A549 (cell line): ENCODE results near the gene EML1. TPM values are rescaled to one million over a fixed set of nuclear protein-coding genes. Genes with fewer than 3 reads are reported as not detected.

Source experiments
- ATAC-seq, 2 experiments: fragments of 200-7000 bp in 1 of 2; fragments of >200 bp in 1 of 2; cut with Nextera tagmentation in 1 of 2; cut with Tn5 transposase in 1 of 2; 3 replicates each; pipeline versions ENCODE4 v1.8.0 to v1.9.1; 2018 to 2020; ENCODE audit warnings: mild to moderate bottlenecking in 1 of 2, moderate library complexity in 1 of 2
- CTCF ChIA-PET: fragments of 300-600 bp; sonication (Branson Sonifier 250); formaldehyde crosslinking; extraction: SDS; loops from one replicate; lab custom pipeline; 2021; ENCODE audit warnings: antibody characterized with exemption, inconsistent platforms; lab: Yijun Ruan, JAX
- POLR2A ChIA-PET: fragments of 350-600 bp; formaldehyde crosslinking; extraction: SDS; loops from one replicate; lab custom pipeline; 2021; ENCODE audit warnings: antibody characterized with exemption, inconsistent platforms; lab: Yijun Ruan, JAX
- DNase-seq, 2 experiments: peaks; one replicate each; pipeline versions ENCODE4 v3.0.0 to v3.0.0-alpha.2; 2011 to 2016; ENCODE audit warnings: low read depth in 1 of 2, low spot score in 1 of 2
- FAIRE-seq: peaks from 2 replicates; lab custom pipeline; 2011; peaks lifted over from hg19 to GRCh38; lab: Jason Lieb, UNC
- H3K27ac ChIP-seq, 2 experiments: fragments of >200 bp; sonication (Bioruptor Twin); formaldehyde crosslinking; 3 replicates each; pipeline ENCODE4 v1.5.1; 2016 to 2017
- H3K4me1 ChIP-seq: fragments of >200 bp; sonication (Bioruptor Twin); formaldehyde crosslinking; 3 replicates; pipeline ENCODE4 v1.6.1; 2016
- H3K4me2 ChIP-seq: fragments of >200 bp; sonication (Bioruptor Twin); formaldehyde crosslinking; 3 replicates; pipeline ENCODE4 v1.6.1; 2016
- H3K4me3 ChIP-seq: fragments of >200 bp; sonication (Bioruptor Twin); formaldehyde crosslinking; 3 replicates; pipeline ENCODE4 v1.5.1; 2016
- H3K9me3 ChIP-seq: fragments of >200 bp; sonication (Bioruptor Twin); formaldehyde crosslinking; 3 replicates; pipeline ENCODE4 v1.6.1; 2016
- BHLHE40 ChIP-seq: IDR thresholded peaks from 2 replicates; pipeline ENCODE4 v1.6.1; 2012; ENCODE audit warnings: low read depth, low read length, inconsistent platforms
- CEBPB ChIP-seq, 2 experiments: fragments of >200 bp in 1 of 2; sonication (Bioruptor Twin) in 1 of 2; formaldehyde crosslinking in 1 of 2; IDR thresholded peaks; 2 replicates each; pipeline ENCODE4 v1.6.1; 2012 to 2016
- FOXS1 ChIP-seq: fragments of 250-450 bp; sonication (Bioruptor Pico); IDR thresholded peaks from 2 replicates; pipeline ENCODE4 v1.5.0; 2020; ENCODE audit warnings: mild to moderate bottlenecking, moderate library complexity
- GATA3 ChIP-seq: IDR thresholded peaks from 2 replicates; pipeline ENCODE4 v1.6.1; 2012; ENCODE audit warnings: borderline replicate concordance
- JUN ChIP-seq, 2 experiments: fragments of >200 bp; sonication (Bioruptor Twin); formaldehyde crosslinking; IDR thresholded peaks; 2 replicates in 1 of 2; 3 replicates in 1 of 2; pipeline ENCODE4 v1.6.1; 2016 to 2017
- KDM5A ChIP-seq: fragments of 200-600 bp; sonication (generic); IDR thresholded peaks from 2 replicates; pipeline ENCODE4 v1.6.1; 2016; ENCODE audit warnings: antibody characterized with exemption, mild to moderate bottlenecking
- MAFK ChIP-seq: fragments of 450-650 bp; IDR thresholded peaks from 2 replicates; pipeline ENCODE4 v1.6.1; 2014; ENCODE audit not compliant: partially characterized antibody
- MYC ChIP-seq: IDR thresholded peaks from 2 replicates; pipeline ENCODE4 v1.6.1; 2012; ENCODE audit warnings: mild to moderate bottlenecking, inconsistent platforms, low read length, improper control_type of control experiment, borderline replicate concordance
- NR3C1 ChIP-seq: fragments of >200 bp; sonication (Bioruptor Twin); formaldehyde crosslinking; IDR thresholded peaks from 3 replicates; pipeline ENCODE4 v1.6.1; 2017
- RARB ChIP-seq: fragments of 250-450 bp; sonication (Bioruptor Pico); IDR thresholded peaks from 2 replicates; pipeline ENCODE4 v1.8.0; 2021; ENCODE audit warnings: mild to moderate bottlenecking, moderate library complexity
- RFX5 ChIP-seq: fragments of 450-650 bp; IDR thresholded peaks from 2 replicates; pipeline ENCODE4 v1.7.1; 2014; ENCODE audit warnings: antibody characterized with exemption, mild to moderate bottlenecking, moderate library complexity
- TP53 ChIP-seq: fragments of 250-450 bp; sonication (Bioruptor Pico); IDR thresholded peaks from 2 replicates; pipeline ENCODE4 v1.5.0; 2021; ENCODE audit warnings: mild to moderate bottlenecking, moderate library complexity
- ZNF302 ChIP-seq: fragments of 250-450 bp; sonication (Bioruptor Pico); IDR thresholded peaks from 2 replicates; pipeline ENCODE4 v1.9.0; 2021; ENCODE audit warnings: inconsistent platforms, mild to moderate bottlenecking, moderate library complexity
- WGBS: methylation state at CpG from one replicate; pipeline ENCODE4 v1.1.6; 2017; ENCODE audit errors: missing lambda C conversion rate; 5-methylcytosine and 5-hydroxymethylcytosine counted together
- polyA plus RNA-seq, 4 experiments: library from polyadenylated mRNA; depleted of rRNA in 3 of 4; stranded (reverse); fragments of >200 nt; fragmentation: RNase III in 1 of 4; extraction: RNeasy Plus Mini Kit Qiagen cat#74134 plus additional on column Dnase treatment in 1 of 4; gene quantifications; 2 replicates in 3 of 4; 3 replicates in 1 of 4; pipeline ENCODE4 v1.2.3, GENCODE V29; 2011 to 2017
- TF ChIP-seq, protein P1 (sequence below): fragments of 250-450 bp; sonication (Bioruptor Pico); IDR thresholded peaks from 2 replicates; pipeline ENCODE4 v1.5.0; 2021; ENCODE audit warnings: mild to moderate bottlenecking, moderate library complexity, borderline replicate concordance
- TF ChIP-seq, protein P2 (sequence below): fragments of 200-600 bp; sonication (generic); IDR thresholded peaks from 2 replicates; pipeline ENCODE4 v1.6.1; 2016; ENCODE audit warnings: antibody characterized with exemption, mild to moderate bottlenecking, moderate library complexity
- TF ChIP-seq, protein P3 (sequence below): fragments of 450-650 bp; IDR thresholded peaks from 2 replicates; pipeline ENCODE4 v1.6.1; 2014; ENCODE audit warnings: antibody characterized with exemption
- TF ChIP-seq, protein P4 (sequence below): fragments of >200 bp; sonication (Bioruptor Twin); formaldehyde crosslinking; IDR thresholded peaks from 3 replicates; pipeline ENCODE4 v1.5.1; 2016
- TF ChIP-seq, protein P5 (sequence below): IDR thresholded peaks from 2 replicates; pipeline ENCODE4 v1.6.1; 2012
- TF ChIP-seq, protein P6 (sequence below): IDR thresholded peaks from 2 replicates; pipeline ENCODE4 v1.6.1; 2012

The EML1 gene
- polyA plus RNA-seq, 2 of the 4 experiments (the other 2 are of a cell fraction) = 29.7 to 30.8 TPM

DNA sequence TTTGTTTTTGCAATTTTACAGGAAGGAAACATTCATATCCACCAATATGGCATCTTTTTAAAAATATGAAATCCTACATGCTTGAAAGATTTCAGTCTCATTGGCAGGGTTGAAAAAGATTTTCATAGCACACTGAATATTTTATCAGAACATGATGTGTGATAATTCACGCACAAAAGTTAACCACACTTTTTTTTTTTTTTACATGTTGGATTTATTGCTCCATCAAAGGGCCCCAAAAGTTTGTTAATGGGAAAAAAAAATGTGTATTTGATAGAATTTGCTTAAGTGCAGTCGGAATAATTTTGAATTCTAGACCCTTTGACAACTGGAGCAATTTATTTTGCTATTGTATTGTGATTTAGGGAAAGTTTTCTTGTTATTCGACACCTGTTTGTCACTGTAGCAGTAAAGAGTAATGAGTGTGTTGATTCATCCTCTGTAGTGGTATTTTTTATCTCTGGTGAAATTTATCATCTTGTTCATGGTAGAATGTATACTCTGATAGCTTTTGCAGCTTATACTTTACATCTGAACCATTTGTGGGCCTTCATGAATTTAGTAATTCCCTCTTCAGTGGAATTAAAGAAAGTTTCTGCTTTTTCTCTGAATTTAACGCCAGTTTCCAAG is 1.1 kb downstream of the EML1 start:
- DNase-seq (no peak), ATAC-seq (no peak), FAIRE-seq (no peak)
- Histone ChIP-seq H3K4me1 (peaks cover 20% of the 10 kb centered on the region), H3K4me3 (peak overlapping the region; percentile 76), H3K9me3 (no peaks in the 10 kb centered on the region), H3K4me2 (peak overlapping the region; percentile 84), H3K27ac (peak overlapping the region; percentile 78 to 98)
- 40% methylated on average over 4 of the region's 4 CpGs for WGBS
- POLR2A ChIA-PET = interaction anchor here (1.4 kb wide), 1 partner anchor 63 kb away, joined by 7 read pairs; no protein-coding TSS in a partner anchor
- CTCF ChIA-PET = interaction anchor here (1.2 to 8.8 kb wide), 10 partner anchors 9 to 64 kb away, joined by 3 to 68 read pairs (median 5); no protein-coding TSS in a partner anchor
- TF ChIP-seq ZNF302 (no peak), TP53 (CRISPR knock-in tag) (no peak), RFX5 (no peak), RARB (CRISPR knock-in tag) (no peak), NR3C1 (no peak), BHLHE40 (no peak), GATA3 (no peak), MAFK (no peak), MYC (no peak), CEBPB (IDR thresholded peaks at IDR 0.05) (no peak), JUN (IDR thresholded peaks at IDR 0.05) (no peak), FOXS1 (no peak), KDM5A (no peak)
- TF ChIP-seq, protein P1, sequence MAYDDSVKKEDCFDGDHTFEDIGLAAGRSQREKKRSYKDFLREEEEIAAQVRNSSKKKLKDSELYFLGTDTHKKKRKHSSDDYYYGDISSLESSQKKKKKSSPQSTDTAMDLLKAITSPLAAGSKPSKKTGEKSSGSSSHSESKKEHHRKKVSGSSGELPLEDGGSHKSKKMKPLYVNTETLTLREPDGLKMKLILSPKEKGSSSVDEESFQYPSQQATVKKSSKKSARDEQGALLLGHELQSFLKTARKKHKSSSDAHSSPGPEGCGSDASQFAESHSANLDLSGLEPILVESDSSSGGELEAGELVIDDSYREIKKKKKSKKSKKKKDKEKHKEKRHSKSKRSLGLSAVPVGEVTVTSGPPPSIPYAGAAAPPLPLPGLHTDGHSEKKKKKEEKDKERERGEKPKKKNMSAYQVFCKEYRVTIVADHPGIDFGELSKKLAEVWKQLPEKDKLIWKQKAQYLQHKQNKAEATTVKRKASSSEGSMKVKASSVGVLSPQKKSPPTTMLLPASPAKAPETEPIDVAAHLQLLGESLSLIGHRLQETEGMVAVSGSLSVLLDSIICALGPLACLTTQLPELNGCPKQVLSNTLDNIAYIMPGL = no peak
- TF ChIP-seq, protein P2, sequence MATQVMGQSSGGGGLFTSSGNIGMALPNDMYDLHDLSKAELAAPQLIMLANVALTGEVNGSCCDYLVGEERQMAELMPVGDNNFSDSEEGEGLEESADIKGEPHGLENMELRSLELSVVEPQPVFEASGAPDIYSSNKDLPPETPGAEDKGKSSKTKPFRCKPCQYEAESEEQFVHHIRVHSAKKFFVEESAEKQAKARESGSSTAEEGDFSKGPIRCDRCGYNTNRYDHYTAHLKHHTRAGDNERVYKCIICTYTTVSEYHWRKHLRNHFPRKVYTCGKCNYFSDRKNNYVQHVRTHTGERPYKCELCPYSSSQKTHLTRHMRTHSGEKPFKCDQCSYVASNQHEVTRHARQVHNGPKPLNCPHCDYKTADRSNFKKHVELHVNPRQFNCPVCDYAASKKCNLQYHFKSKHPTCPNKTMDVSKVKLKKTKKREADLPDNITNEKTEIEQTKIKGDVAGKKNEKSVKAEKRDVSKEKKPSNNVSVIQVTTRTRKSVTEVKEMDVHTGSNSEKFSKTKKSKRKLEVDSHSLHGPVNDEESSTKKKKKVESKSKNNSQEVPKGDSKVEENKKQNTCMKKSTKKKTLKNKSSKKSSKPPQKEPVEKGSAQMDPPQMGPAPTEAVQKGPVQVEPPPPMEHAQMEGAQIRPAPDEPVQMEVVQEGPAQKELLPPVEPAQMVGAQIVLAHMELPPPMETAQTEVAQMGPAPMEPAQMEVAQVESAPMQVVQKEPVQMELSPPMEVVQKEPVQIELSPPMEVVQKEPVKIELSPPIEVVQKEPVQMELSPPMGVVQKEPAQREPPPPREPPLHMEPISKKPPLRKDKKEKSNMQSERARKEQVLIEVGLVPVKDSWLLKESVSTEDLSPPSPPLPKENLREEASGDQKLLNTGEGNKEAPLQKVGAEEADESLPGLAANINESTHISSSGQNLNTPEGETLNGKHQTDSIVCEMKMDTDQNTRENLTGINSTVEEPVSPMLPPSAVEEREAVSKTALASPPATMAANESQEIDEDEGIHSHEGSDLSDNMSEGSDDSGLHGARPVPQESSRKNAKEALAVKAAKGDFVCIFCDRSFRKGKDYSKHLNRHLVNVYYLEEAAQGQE = no peak
- TF ChIP-seq, protein P3, sequence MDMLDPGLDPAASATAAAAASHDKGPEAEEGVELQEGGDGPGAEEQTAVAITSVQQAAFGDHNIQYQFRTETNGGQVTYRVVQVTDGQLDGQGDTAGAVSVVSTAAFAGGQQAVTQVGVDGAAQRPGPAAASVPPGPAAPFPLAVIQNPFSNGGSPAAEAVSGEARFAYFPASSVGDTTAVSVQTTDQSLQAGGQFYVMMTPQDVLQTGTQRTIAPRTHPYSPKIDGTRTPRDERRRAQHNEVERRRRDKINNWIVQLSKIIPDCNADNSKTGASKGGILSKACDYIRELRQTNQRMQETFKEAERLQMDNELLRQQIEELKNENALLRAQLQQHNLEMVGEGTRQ = no peak
- TF ChIP-seq, protein P4, sequence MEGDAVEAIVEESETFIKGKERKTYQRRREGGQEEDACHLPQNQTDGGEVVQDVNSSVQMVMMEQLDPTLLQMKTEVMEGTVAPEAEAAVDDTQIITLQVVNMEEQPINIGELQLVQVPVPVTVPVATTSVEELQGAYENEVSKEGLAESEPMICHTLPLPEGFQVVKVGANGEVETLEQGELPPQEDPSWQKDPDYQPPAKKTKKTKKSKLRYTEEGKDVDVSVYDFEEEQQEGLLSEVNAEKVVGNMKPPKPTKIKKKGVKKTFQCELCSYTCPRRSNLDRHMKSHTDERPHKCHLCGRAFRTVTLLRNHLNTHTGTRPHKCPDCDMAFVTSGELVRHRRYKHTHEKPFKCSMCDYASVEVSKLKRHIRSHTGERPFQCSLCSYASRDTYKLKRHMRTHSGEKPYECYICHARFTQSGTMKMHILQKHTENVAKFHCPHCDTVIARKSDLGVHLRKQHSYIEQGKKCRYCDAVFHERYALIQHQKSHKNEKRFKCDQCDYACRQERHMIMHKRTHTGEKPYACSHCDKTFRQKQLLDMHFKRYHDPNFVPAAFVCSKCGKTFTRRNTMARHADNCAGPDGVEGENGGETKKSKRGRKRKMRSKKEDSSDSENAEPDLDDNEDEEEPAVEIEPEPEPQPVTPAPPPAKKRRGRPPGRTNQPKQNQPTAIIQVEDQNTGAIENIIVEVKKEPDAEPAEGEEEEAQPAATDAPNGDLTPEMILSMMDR = no peak
- TF ChIP-seq, protein P5, sequence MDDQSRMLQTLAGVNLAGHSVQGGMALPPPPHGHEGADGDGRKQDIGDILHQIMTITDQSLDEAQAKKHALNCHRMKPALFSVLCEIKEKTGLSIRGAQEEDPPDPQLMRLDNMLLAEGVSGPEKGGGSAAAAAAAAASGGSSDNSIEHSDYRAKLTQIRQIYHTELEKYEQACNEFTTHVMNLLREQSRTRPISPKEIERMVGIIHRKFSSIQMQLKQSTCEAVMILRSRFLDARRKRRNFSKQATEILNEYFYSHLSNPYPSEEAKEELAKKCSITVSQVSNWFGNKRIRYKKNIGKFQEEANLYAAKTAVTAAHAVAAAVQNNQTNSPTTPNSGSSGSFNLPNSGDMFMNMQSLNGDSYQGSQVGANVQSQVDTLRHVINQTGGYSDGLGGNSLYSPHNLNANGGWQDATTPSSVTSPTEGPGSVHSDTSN = no peak
- TF ChIP-seq, protein P6, sequence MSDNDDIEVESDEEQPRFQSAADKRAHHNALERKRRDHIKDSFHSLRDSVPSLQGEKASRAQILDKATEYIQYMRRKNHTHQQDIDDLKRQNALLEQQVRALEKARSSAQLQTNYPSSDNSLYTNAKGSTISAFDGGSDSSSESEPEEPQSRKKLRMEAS = no peak
